NCI-H510A (cell line): Measurements from ENCODE around the gene EYA2.
"Not testable (repeated sequence)": the region's sequence is repeated elsewhere in the genome, so short reads cannot be mapped to it uniquely, and the experiment has no call there.

ENCODE experiments used
- DNase-seq: peaks from one replicate; lab custom pipeline; 2025; lab: John Stamatoyannopoulos, UW

The EYA2 gene

DNA sequence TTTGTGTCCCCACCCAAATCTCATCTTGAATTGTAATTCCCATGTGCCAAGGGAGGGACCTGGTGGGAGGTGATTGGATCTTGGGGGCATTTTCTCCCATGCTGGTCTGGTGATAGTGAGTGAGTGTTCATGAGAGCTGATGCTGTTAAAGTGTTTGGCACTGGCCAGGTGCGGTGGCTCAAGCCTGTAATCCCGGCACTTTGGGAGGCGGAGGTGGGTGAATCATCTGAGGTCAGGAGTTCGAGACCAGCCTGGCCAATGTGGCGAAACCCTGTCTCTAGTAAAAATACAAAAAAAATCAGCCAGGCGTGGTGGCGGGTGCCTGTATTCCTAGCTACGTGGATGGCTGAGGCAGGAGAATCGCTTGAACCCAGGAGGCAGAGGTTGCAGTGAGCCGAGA lies 37.8 kb downstream of the EYA2 start:
- DNase-seq, result not testable (repeated sequence)

DNA sequence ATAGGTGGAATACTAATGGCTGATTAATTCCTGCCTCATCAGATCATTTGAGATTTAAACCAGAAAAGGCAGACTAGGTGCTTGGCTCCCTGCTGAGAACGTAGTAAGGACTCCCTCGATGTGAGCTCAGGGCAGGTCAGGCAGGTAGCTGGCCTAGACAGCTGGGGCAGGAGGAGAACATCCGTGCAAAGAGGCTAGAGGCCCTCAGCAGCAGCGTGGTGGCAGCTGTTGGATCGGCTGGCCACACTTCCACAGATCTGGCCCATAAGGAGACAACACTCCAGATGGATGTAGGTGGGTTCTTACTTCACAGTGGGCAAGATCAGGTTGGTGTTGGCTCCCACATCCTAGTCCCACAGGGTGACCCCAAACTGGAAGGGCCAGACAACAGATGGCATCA lies 38.5 kb downstream of the EYA2 start:
- no peak for DNase-seq

DNA sequence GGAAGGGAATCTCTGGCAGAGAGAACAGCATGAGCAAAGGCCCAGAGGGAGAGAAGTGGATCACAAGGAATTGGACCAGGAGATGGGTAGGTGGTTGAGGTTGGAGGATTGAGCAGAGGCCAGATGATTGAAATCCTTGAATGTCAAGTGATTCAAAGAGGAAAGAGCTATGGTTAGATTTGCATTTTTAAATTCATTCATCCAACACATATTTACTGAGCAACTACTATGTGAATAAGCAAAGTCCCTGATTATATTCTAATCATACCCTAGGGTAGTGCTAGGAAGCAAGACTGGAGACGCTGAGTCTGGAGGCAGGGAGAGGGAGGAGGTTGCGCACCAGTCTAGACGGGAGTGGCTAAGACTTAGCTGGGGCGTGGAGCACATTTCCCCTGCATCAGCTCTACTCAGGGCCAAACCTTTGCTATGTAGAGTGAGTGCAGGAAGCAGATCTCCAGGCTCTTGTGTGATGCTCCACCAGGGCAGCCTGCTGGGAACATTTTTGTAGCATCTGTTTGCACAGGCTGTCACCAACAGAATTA lies 40.2 kb downstream of the EYA2 start:
- no peak for DNase-seq

DNA sequence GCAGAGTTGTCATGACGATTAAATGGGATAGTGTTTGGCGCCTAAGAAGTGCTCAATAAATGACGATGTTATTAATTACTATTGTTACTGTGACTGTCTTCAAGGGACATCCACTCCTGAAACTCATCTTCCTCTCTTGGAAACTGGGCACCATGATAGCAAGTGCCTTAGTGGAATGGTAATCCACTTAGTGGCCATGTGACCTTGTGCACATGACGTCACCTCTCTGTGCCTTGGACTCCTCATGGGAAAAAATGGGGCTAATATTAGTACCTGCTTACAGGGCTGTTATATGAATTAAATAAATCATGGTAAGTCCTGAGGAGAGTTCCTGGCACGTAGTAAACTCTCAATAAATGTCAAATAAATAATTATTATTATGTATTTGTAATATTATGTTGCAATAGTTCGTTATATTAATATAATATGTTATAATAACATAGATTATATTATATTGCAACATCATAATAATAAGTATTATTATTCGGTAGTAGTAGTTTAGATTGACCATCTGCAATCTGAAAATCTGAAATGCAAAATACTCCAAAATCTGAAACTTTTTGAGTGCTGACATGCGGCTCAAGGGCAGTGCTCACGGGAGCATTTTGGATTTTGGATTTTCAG lies 40.9 kb downstream of the EYA2 start:
- no peak for DNase-seq

DNA sequence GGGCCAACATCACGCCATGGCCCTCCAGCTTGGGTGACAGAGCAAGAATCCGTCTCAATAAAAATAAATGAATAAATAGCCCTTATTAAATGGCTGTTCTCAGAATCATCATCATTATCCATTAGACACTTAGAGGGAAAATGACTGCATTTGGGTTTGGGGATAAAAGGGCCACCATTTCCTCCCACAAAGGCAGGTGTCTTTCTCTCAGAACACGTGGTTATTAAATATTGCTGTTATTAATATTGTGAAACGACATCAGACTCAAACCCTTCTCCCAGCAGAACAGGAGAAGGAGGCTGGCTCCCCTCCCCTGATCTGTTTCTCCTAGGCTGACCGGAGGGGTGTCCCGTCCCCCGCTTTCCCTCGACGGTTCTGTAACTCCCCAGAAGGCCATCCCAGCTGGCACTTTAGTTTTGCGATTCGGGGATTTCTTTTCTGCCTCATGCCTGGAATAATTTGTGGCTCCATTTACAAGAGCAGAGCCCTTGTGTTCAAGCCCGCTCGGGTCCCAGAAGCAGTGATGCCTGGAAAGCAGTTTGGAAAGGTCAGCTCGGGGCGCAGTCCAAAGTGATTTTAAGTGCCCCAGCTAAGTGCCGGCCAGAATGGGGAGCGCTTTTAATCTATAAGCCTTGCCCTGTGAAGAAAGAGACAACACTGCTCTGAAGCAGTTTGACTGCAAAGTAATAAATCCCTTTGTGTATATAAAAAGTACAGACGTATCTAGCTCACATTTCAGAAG lies 41.9 kb downstream of the EYA2 start:
- no peak for DNase-seq

DNA sequence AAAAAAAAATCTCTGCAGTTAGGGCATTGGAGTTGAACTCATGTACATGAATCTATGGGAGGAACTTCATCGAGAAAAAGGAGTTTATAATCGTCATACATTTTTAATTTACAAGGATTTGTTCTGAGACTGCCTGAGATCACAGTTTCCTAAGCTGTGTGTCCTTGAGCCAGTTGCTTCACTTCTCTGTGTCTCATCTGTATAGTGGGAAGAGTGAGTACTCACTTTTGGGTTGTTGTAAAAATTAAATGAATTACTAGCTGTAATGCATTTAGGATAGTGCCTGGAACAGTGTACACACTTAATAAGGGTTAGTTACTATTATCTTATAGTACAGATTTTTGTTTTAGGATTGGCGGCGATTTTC lies 42.5 kb downstream of the EYA2 start:
- no peak for DNase-seq

DNA sequence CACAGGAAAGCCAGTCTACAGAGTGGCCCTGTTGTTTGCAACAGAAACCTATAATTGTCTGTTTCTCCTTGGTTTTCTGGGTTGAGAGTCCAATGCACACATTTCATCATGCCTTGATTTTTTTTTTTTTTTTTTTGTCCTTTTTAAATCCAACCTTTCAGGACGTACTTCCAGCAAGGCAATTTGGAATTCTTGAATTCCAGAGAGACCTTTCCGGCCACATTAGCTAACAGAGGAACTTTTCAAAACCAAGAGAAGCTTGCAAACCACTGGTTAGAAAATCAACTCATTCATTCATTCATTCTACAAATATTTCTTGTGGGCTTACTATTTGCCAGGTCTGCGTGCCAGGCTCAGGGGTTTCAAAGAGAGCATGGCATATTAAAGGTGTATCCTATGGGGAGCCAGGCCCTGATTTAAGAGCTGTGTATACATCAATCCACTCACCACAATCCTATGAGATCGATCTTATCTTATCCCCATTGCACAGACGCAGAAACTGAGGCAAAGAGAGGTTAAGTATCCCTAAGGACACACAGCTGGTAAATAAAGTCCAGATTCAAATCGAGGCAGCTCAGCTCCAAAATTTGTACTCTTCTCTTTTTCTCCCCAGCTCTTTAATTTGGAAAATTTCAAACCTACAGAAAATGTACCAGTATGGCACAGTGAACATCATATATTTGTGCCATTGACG lies 43.0 kb downstream of the EYA2 start:
- DNase-seq, result no peak

DNA sequence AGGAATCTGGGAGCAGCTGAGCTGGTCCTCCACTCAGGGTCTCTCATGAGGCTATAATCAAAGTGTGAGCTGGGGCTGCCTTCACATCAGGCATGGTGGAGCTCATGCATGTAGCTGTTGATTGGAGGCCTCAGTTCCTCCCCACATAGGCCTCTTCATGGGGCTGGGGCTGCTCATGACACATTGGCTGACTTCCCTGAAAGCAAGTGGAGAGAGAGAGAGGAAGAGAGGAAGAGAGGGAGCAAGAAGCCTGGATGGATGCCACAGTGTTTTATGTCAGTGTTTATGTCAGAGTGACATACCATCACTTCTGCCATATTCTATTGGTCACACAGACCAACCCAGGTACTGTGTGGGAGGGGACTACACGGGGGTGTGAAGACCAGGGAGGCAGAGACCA lies 43.8 kb downstream of the EYA2 start:
- DNase-seq, result no peak

DNA sequence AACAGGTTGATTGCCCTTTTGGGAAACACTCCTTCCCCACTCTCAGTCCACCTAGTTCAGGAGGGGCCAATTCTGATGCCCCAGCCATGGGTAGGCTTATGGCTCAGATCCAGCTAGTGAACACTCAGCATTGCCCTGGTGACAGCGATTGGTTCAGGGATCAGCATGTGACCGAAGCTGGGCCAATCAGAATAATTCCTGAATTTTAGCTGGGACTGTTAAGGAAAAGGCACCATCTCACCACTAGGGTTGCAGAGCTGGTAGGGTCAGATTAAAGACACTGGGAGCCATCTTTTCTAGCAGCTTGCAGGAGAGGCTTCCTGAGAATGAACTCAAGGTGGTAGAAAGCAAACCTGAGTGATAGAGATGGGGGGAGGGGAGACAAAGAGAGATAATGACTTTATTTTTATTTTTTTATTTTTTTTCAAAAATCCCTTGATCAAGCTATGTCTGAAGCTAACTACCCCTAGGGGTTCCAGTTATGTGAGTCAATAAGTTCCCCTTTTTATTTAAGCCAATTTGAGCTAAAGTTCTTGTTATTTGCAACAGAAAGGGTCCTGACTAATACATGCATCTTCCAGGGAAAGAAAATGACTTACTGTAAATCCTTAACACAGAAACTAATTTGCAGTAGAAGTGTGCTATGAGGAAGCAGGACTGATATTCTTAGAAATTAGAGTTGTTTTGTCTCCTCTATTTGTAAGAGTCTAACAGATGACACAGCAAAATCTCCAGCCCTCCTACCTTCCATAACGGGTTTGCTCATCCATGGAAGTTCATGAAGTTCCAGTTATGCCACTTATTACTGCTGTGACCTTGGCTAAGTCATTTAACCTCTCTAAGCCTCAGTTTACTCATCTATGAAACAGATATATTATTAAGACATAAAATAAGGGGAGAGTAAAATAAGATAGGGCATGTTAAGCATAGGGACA lies 44.7 kb downstream of the EYA2 start:
- DNase-seq, result no peak

DNA sequence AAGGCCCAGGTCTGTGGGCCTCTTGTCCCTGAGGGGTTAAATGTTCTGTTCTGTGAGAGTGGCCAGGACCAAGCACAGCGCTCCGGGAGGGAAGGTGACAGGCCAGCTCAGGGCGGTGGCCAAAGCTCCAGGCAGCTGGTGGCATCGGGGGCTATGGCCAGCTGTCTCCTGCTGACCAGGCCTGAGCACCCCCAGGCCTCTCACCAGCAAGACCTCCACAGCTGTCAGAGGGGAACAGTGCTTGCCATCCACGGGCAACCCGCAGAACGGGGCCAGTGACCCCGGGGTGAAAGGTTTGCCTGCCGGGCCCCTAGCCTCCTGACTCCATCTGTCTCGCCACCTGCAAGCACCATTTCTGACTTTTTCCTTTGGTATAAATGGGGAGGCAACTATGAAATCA lies 46.0 kb downstream of the EYA2 start:
- DNase-seq, result no peak

DNA sequence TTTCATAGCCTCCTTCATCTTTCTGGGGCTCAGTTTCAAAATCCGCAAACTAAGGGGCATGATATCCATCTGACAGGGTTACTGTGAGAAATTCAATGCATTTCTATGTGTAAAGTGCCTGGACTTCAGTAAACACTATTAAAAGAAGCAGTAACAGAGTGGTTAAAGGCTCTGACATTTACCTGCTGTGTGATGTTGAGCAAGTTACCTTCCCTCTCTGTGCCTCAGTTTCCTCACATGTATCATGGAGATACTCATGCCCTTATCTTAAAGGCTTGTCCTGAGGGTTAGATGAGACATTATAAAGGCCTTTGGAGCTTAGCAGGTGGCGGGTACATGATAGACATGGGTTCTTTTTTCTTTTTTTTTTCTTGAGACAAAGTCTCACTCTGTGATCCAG lies 46.8 kb downstream of the EYA2 start:
- DNase-seq, result no peak

DNA sequence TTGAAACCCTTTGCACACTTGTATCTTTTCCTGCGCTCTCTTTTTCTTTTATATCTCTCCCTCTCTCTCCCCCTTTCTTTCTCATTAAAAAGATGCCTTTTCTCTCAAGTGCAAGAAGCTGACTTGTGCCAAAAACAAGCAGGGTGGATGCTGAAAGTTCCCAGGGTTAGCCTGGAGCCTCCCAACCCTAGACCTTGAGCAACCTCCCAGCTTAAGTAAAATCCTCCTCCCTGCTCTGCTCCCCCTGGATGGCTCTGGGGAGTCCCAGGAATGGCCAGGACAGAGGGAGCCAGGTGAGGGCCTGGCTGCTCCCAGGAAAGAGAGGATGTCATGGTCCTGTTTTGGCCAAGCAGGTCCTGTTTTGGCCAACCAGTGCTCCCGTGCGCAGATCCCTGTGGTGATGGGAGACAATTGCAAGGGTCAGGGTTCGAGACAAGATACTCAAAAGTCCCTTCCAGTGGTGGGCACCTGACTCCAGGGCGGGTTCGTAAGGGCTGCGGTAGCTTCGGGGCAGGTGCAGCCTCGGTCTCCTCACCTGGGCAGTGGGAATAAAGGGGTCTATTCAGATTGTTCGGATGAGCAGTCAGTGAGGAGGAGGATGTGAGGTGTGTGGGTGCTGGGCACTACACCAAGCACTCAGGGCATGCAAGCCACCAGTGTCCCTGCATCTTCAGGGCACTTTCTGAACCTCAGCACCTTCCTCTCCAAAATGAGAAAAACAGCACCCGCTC lies 49.4 kb downstream of the EYA2 start:
- DNase-seq, result no peak

DNA sequence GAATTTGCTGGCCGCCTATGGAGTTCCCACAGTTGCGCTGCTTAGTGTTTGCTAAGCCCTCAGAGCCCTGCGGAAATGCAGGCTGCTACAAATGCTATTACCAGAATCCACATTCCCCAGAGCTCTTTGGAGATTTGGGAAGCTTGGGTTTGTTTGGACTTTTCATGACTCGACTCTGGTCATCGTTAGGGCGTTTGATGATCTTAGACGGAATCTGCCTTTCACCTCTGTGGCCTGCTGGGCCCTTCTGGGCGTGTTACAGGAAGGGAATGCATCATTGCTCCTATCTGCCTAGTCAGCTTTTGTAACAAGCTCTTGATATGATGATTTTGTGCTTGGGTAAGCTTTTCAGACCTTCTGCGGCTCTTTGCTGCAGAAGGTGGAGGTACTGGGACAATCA lies 50.8 kb downstream of the EYA2 start:
- no peak for DNase-seq

DNA sequence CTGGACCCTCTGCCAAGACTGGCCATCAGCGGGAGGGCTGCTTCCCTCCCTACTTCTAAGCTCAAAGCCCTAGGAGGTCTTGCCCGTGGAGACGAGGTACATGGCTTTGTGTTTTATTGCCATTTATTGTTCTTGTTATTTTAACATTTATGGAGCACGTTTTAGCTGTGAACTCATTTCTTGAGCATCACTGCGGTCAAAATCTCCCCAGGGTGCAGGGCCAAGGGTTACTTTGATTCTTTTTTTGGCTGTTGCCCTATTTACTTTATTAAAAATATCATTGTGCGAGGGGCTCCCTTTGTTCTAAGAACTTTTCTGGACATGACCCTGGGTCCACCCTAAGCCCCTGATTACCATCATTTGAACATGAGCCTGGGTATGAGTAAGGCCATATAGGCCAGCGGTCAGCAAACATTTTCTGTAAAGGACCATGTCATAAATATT lies 51.6 kb downstream of the EYA2 start:
- no peak for DNase-seq

DNA sequence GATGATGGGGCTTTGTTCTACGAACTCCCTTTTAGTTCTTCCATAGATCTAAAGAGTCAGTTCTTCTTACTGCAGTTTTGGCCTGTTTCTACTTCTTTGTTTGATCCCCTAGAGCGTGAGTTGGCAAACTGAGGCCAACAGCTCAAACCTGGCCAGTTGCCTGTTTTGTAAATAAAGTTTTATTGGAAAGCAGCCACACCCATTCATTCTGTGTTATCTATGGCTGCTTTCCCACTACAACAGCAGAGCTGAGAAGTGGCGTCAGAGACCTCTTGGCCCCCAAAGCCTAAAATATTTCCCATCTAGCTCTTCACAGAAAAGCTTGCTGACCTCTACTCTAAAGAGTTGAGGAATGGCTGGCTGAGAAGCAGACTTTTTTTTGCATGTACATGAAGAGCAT lies 52.2 kb downstream of the EYA2 start:
- DNase-seq, result no peak

DNA sequence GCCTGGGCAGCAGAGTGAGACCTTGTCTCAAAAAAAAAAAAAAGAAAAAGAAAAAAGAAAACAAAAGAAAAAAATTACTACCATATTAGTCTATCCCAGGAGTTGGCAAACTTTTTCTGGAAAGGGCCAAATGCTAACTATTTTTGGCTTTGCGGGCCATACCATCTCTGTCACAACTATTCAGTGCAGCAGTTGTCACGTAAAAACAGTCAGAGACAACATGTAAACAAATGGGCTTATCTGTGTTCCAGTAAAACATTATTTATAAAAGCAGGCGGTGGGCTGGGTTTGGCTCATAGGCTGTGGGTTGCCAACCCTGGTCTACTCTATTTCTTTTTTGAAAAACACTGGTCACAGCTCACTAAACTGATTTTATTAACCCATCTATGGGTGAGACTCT lies 53.4 kb downstream of the EYA2 start:
- no peak for DNase-seq

DNA sequence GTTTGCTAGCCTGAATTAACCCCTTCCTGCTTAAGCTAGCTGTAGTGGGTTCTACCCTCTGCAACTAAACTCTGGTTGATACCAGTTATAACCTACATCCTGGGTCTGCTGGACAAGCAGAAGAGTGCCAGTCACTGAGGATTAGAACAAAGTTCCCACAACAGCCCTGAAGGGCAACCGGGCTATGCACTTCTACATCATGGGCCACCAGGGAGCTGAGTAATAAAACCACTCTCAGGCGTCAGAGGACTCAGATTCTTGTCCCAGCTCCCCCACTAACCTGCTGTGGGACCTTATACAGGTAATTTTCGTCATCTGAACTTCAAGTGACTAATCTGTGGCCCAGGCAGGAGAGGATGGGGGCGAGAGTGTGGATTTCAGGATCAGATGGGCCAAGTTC lies 56.8 kb downstream of the EYA2 start:
- no peak for DNase-seq

DNA sequence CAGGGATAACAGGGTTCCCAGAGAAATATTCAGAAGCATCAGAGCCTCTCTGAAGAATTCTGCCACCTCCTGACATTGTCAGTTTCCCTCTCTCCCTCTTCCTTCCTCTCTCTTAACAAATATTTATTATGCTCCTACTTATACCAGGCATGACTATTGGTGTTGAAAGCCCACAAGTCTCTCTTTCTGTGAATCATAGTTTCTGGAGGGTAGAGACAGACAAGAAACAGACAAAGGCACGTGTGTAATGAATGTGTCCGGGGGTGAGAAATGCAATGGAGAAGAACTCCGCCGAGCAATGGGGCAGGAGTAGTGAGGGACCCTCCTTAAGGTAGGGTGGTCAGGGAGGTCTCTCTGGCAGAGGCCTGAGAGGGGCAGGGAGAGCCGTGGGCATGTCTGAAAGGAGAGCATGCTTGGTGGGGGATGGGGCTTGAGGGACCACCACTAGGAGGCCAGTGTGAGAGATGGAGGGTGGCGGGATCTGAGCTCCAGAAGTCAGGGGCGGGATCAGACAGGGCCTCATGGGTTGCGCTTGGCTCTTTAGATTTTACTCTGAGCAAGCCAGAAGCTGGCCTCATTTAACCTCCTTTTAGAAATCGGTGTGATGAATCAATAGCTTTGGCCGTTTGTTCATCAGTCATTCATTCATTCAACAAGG lies 57.3 kb downstream of the EYA2 start:
- no peak for DNase-seq

DNA sequence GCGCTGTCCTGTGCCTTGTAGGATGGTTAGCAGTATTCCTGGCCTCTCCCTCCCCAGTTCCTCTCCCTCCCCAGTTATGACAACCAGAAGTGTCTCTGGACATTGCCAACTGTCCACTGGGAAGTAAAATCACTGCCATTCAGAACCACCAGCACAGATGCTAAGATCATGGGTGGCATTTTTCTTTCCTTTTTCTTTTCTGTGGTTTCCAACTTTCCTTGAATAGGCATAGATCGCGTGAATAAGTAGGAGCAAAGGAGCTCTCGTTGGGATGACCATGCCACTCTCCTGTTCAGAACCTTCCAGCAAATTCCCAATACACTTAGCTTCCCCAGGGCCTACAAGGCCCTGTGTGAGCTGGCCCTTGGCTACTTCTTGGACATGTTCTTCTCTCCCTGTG lies 59.0 kb downstream of the EYA2 start:
- no peak for DNase-seq

DNA sequence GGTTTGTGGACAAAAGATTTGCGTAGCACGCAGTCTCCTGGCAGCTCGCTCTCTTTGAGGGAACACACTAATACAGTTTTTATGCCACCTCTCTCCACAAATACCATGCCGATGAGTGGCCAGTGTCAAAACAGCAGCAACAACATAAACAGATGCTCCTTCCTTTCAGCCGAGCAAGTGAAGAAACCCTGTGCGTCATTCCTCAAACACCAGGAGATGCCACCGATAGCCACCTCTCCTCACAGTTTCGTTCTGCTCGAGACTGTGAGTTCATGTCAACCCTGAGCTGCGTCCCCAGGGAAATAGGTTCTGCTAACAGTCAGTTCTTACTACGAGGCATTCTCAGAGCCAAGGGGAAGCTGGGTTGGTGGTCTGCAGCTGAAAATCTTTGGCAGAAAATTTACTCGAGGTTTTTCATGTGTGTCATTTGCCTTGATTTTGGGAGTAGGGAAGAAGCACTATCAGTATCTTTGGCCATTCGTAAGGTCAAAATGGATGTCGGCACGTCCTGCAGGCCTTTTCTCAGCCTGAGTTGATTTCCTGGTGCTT lies 59.9 kb downstream of the EYA2 start:
- DNase-seq, result no peak
